Limb (tissue), 2 donors: ENCODE data around the gene VCY.
"Not testable (repeated sequence)": the region's sequence is repeated elsewhere in the genome, so short reads cannot be mapped to it uniquely, and the experiment has no call there.

Experiments
- DNase-seq, 2 donors: peaks; one replicate each; pipeline ENCODE4 v3.0.0-alpha.2; 2016; ENCODE audit errors: extremely low spot score in 2 of 2

The VCY gene

DNA sequence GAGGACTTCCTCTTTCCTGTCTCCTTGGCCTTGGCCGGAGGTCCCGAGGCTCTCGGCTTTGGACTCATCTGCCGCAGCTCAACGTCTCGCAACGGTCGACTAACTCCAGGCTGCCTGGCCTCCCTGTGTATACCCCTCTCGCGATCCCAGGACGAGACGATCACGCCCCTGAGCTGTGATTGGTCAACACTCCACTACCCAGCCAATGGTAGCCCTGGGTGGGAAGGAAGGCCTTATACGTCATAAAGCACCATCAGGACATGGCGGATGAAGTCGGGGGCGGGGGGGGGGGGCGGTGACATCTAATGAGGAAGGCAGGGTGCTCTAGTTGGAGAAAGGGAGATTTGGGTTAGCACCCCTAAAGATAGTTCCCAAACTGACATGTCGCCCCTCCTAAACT, at the start of gene VCY:
Gene VCY (minus strand): TSS at position 101 of the 400 bp plus-strand sequence. CDS start 33 bp downstream, at position 68.
- not testable (repeated sequence) for DNase-seq

- not testable (repeated sequence) for DNase-seq
Observed at GRCh38 chrY:14030395-14030794, 44.1 kb upstream of the VCY start.

- DNase-seq: not testable (repeated sequence)
Observed at GRCh38 chrY:14011916-14012315, 25.6 kb upstream of the VCY start.

GRCh38 chrY:13942406-13942805, 43.9 kb downstream of the VCY start:
- not testable (repeated sequence) for DNase-seq
